CD4-positive, alpha-beta T cell treated with Interleukin-4 for 4 hours (primary cell): ENCODE results near the gene NUMB.
"Not testable (repeated sequence)": the region's sequence is repeated elsewhere in the genome, so short reads cannot be mapped to it uniquely, and the experiment has no call there.

Source experiments
- DNase-seq: peaks from one replicate; pipeline ENCODE4 v3.0.0-alpha.2; 2020

NUMB gene

GRCh38 chr14:73406248-73406647 is 52.1 kb downstream of the NUMB start:
- not testable (repeated sequence) for DNase-seq

GRCh38 chr14:73403181-73403752 is 55.1 kb downstream of the NUMB start:
- no peak for DNase-seq

- DNase-seq = no peak
Observed at GRCh38 chr14:73402579-73402978, 55.8 kb downstream of the NUMB start.

DNA sequence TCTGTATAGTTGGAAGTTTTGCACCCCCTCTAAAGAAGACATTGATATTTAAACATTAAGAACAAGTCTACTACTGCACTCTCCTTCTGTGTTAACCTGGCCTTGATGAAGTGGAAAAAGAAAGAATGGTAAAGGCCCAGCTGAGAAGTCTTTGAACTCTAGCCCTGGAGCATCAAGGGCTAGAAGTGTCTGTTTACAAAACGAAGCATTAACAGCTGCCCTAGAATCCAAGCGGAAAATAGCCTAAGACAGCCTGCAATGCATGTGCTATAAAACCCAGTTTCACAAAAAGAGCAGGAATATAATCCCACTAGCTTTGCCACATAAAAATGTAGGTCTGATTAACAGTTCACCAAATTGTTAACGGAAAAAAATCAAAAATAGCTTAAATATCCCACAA is 60.5 kb downstream of the NUMB start:
- no peak for DNase-seq

- DNase-seq = no peak
Observed at GRCh38 chr14:73394317-73394716, 64.0 kb downstream of the NUMB start.

GRCh38 chr14:73393375-73393774 is 65.0 kb downstream of the NUMB start:
- DNase-seq = no peak

DNA sequence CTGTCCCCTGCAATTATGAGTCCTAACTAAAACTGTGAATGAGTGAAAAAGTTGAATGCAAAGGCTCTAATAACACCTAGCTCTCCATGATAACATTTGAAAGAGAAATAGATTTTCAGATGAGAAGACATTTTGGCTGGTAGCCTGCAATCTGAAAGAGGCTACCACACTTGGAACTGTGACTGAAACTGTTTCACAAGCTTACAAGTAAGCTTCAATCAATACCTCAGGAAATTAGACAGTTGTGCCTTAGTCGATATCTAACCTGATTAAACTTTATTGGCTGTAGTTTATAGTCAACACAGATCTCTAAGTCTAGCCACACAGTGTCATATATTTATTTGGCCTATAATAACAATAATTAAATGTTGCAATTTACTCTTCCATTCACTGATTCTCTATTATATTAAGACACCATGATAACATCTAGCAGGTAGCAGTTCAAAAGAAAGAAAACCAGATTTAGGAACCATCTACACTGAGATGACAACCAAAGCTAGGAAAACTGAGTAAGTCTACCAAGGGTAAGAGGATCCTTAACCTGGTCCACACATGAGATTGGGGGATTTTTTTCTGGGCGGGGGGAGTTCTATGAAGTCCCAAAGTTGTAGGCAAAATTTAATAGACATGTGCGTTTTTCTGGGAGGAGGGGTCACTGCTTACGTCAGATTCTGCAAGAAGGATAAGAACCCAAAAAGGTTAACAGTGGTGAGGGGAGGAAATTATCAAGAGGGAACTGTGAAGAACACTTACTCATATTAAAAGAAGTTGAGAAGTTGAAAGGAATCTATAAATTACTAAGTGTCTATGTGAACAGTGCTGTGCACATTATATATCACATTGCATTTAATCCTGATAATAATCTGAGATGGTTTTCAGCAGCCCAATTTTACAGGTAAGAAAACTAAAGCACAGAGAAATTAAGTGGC is 65.8 kb downstream of the NUMB start:
- no peak for DNase-seq

DNA sequence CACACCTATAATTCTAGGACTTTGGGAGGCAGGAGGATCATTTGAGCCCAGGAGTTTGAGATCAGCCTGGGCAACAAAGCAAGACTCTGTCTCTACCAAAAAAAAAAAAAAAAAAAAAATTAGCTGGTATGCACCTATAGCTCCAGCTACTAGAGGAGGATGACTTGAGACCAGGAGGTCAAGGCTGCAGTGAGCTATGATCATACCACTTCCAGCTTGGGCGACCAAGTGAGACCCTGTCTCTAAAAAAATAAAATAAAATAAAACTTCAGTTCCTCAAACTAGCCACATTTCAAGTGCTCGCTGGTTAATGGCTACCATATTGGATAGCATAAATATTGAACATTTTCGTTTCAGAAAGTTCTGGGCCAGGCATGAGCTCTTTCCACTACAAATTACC is 70.5 kb downstream of the NUMB start:
- DNase-seq = not testable (repeated sequence)

DNA sequence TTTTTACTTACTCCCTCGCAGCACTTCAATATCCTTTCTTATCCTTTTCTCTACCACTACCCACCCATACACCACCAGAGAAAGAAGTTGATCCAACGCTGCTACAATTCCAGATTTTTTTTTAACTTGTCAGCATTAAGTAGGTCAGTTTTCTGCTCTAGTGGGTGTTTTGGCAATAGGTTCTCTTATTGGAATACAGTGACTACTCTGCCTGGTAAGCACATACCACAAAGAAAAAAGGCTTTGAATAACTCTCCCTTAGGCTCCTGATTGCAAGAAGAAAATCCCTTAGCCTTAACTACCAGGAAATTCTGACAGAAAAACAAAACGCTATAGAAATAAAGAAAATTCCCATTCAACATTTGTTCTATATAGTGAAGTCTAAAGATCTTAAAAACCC is 72.0 kb downstream of the NUMB start:
- DNase-seq = no peak

DNA sequence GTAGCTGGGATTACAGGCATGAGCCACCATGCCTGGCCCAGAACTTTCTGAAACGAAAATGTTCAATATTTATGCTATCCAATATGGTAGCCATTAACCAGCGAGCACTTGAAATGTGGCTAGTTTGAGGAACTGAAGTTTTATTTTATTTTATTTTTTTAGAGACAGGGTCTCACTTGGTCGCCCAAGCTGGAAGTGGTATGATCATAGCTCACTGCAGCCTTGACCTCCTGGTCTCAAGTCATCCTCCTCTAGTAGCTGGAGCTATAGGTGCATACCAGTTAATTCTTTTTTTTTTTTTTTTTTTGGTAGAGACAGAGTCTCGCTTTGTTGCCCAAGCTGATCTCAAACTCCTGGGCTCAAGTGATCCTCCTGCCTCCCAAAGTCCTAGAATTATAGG is 73.3 kb downstream of the NUMB start:
- not testable (repeated sequence) for DNase-seq

DNA sequence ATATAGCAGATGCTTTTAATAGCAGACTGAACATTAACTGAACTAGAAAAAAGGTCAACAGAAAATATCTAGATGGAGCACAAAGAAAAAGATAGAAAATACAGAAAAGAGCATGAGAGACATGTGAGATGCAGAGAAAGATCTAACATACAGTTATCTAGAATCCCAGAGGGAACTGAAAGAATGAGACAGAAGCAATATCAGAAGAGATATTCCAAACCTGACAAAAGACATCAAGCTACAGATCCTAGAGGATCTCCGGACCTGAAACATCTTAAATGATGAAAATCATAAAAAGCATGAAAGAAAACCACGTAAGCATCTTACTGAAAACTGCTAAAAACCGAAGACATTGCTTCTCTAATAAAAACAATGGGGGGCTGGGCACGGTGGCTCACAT is 75.0 kb downstream of the NUMB start:
- no peak for DNase-seq

DNA sequence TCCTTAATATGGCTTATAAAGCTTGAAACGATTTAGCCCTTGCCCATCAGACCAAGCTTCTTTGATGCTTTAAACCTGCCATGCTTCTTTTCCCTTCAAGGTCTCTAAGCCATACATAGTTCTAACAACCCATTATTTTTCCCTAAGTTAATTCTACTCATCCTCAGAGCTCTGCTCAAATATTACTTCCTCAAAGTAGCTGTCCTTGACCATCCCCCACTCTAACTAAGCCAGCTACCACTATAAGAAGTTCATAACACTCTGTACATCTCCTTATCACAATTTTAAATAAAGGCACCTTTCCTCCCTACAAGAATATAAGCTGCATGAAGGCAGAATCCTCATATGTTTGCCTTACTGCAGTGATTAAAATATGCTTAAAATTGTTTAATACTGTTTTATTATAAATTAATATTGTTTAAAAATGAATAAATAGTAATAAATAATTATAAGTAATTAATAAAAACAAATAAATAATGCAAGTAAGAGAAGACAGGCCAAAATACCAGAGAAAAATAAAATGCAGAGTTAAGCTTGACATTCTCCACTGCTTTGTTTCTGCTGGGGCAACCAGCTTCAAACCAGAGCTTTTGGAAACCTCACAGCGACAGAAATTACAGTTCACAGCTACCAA is 76.8 kb downstream of the NUMB start:
- DNase-seq = no peak

- no peak for DNase-seq
Observed at GRCh38 chr14:73376585-73376984, 81.8 kb downstream of the NUMB start.

- DNase-seq = no peak
Observed at GRCh38 chr14:73375861-73376260, 82.5 kb downstream of the NUMB start.

DNA sequence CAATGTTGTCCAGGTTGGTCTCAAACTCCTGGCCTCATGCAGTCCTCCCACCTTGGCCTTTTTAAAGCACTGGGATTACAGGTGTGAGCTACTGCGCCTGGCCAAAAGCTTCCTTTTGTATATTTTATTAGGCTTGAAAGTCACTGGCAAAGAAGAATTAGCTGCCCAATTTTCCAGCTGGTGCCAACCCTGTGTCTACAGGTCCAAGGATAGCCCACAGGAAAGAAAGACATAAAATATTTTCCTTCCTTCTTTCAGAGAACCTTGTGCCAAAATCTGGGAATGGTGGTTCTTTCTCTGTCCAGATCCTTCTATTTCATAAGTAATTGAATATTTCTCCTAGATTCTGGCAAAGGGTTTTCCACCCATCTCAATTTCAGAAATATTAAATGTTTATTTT is 84.1 kb downstream of the NUMB start:
- no peak for DNase-seq

DNA sequence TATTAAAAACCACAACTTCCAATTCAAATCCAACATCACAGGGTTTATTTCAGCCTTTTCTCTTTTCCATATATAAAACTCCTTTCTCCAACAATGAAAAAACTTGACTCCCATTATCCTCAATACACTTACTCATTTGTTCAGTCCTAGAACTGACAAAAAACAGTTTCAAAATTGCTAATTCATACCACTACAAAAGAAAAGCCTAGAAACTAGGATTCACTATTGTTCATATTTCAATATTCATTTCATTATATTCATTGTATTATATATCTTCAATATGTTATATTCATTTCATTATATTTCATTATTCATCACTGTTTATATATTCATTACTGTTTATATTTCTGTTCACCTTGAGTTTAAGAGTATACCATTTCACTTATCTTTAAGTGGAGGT is 85.8 kb downstream of the NUMB start:
- DNase-seq = no peak

DNA sequence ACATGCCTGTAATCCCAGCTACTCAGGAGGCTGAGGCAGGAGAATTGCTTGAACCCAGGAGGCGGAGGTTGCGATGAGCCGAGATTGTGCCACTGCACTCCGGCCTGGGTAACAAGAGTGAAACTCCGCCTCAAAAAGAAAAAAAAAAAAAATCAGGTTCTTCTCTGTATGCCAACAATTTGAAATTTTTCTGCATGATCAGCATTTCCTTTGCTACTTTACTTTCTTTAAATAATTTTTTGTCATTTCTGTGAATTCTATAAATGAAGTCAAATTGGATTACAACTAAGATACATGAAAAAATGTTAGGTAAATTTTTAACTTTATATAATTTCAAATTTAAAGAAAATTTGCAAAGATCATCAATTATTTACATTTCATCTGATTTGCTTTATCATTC is 87.8 kb downstream of the NUMB start:
- no peak for DNase-seq

GRCh38 chr14:73369428-73369827 is 88.9 kb downstream of the NUMB start:
- DNase-seq = no peak

DNA sequence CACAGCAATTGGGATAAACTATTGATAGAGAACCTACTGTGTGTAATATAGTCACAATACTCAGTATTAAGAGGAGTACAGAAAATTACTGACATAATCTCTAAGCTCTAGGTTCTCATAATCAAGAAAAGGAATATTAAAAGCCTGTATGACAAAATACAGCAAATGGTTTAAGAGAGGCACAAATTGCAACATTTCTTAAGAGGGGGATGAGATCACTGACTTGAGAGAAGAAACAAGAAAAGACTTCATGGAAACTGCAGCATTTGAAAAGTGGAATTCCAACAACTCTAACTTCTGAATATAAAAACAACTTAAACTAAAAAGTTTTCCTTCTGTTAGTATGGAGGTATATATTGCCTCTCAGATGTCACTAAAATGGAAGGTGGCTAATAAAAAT is 89.7 kb downstream of the NUMB start:
- DNase-seq = no peak

DNA sequence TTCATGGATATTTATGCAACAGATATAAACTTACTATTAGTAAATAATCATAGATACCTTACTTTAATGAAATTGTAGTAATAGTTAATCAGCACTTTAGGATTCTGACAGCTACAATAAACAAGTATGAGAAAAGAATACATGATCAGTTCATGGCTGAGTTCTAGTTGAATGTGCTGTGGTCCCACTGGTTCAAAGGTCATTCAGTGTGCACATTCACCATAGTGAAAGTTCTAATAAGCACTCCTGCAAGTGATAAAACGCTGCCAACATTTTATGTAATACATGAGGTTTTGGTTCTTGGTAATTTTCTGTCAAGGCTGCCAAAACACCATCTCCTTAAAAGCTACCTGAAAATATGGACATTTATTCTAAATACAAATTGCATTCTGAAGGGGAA is 92.6 kb downstream of the NUMB start:
- no peak for DNase-seq

DNA sequence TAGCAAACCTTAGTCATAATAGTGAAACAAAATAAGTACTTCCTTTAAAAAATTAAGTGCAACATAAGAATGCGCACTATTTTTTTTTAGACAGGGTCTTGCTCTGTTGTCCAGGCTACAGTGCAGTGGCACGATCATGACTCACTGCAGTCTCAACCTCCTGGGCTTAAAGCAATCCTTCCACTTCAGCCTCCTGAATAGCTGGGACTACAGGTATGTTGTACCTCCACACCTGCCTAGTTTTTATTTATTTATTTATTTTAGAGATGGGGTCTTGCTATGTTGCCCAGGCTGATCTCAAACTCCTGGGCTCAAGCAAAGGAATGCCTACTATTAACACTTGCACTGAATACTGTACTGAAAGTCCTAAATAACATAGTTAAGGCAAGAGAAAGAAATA is 93.8 kb downstream of the NUMB start:
- no peak for DNase-seq

DNA sequence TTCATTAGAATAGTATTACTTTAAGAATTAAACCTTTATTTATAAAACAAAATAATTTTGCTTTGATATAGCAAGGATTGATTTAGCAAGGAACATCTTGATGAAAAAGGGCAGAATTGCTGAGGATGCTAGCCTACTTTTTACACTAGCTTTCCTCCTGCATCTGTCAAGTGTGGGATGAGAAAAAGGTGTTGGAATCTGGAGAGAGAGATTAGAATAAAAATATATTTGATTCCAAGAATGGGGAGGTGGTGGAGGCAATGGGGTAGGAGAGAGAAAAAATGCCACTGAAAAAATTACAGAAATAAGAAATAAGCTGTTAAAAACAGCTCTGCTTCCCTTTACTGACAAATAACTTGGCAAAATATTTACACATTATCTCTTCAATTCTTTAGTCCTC is 98.9 kb downstream of the NUMB start:
- DNase-seq = no peak

- no peak for DNase-seq
Observed at GRCh38 chr14:73358187-73358586, 100.2 kb downstream of the NUMB start.

DNA sequence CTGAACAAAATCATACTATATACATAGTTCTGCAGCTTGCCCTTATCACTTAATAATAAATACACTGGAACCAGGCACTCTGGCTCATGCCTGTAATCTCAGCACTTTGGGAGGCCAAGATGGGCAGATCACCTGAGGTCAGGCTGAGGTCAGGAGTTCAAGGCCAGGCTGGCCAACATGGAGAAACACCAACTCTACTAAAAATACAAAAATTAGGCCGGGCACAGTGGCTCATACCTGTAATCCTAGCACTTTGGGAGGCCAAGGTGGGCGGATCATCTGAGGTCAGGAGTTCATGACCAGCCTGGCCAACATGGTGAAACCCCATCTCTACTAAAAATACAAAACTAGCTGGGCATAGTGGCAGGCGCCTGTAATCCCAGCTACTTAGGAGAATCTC is 109.3 kb downstream of the NUMB start:
- DNase-seq = not testable (repeated sequence)
